ENCODE measurements around the gene EXT2.

Gene EXT2

DNA sequence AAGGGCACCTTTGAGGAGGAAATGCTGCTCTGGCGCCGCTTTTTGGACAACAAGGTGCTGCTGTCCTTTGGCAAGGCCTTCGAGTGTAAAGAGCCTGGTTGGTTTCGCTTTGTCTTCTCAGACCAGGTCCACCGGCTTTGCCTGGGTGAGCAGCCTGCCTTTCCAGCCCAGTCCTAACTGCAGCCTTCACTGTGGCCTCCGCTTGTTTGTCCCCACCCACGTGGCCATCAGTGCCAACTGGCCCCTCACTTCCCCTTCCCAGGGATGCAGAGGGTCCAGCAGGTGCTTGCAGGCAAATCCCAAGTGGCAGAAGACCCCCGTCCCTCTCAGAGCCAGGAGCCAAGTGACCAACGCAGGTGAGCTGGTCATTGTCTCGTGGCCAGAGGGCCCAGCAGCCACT, 12.0 kb upstream of the EXT2 start:
- Histone ChIP-seq H3K27me3 (ENCODE audit: control insufficient read depth, insufficient read depth, low read length, poor library complexity, severe bottlenecking) (no peaks in the 10 kb centered on the region), H3K4me3 (ENCODE audit: insufficient read depth, low read depth, low read length) (no peak overlapping the region), H3K36me3 (ENCODE audit: control insufficient read depth, insufficient read depth, low read length) (no peaks in the 10 kb centered on the region), H3K4me1 (ENCODE audit: control insufficient read depth, insufficient read depth, low read length) (no peaks in the 10 kb centered on the region), H3K27ac (ENCODE audit: insufficient read depth, low read depth, low read length, poor library complexity, severe bottlenecking) (no peak overlapping the region), H3K9me3 (ENCODE audit: control insufficient read depth, low read length) (no peaks in the 10 kb centered on the region)
- WGBS, 2 experiments, result 91 to 95% methylated on average over 10 of the region's 10 CpGs

DNA sequence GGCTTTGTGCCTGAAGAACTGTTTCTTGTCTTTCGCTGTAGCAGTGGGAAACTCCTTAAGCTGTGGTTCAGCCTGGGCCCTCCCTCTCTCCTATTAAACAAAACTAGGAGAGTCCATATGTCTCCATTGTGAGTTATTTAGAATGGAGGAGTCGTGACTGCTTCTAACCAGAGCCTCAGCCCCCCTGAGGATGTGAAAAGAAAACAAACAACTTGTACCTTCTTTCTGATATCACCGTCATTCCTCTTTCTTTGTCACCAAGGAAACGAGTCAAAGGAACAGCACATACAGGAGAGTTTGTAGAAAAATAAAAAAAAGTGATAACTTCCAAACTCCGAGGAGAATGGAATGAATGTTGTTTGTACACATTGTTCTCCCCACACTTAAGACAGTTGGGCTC, 11.6 kb upstream of the EXT2 start:
- Histone ChIP-seq H3K27me3 (ENCODE audit: control insufficient read depth, insufficient read depth, low read length, poor library complexity, severe bottlenecking) (no peaks in the 10 kb centered on the region), H3K27ac (ENCODE audit: insufficient read depth, low read depth, low read length, poor library complexity, severe bottlenecking) (no peak overlapping the region), H3K36me3 (ENCODE audit: control insufficient read depth, insufficient read depth, low read length) (no peaks in the 10 kb centered on the region), H3K4me3 (ENCODE audit: insufficient read depth, low read depth, low read length) (no peak overlapping the region), H3K4me1 (ENCODE audit: control insufficient read depth, insufficient read depth, low read length) (no peaks in the 10 kb centered on the region), H3K9me3 (ENCODE audit: control insufficient read depth, low read length) (no peaks in the 10 kb centered on the region)
- WGBS, 2 experiments, result 69 to 84% methylated on average over 5 of the region's 5 CpGs

DNA sequence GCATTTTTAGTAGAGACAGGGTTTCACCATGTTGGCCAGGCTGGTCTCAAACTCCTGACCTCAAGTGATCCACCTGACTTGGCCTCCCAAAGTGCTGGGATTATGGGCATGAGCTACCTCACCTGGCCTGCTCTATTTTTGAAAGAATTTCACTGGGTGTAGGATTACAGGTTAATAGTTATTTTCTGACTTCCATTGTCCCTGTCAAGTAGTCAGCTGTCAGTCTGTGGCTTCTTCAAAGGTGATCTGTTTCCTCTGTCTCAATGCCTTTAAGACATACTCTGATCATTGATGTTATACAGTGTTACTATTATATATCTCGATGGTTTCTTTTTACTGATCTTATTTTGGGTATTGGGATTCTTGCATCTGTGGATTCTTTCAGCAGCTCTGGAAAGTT, 10.1 kb upstream of the EXT2 start:
- H3K9me3 ChIP-seq (ENCODE audit: control insufficient read depth, low read length), result no peaks in the 10 kb centered on the region
- no peaks in the 10 kb centered on the region for H3K4me1 ChIP-seq (ENCODE audit: control insufficient read depth, insufficient read depth, low read length)
- WGBS, 2 experiments, result 100% methylated on average over 1 of the region's 1 CpG; no CpG with 5 or more reads in 1 of the 2 experiments
- no peaks in the 10 kb centered on the region for H3K27me3 ChIP-seq (ENCODE audit: control insufficient read depth, insufficient read depth, low read length, poor library complexity, severe bottlenecking)
- no peak overlapping the region for H3K27ac ChIP-seq (ENCODE audit: insufficient read depth, low read depth, low read length, poor library complexity, severe bottlenecking)
- H3K4me3 ChIP-seq (ENCODE audit: insufficient read depth, low read depth, low read length), result no peak overlapping the region
- H3K36me3 ChIP-seq (ENCODE audit: control insufficient read depth, insufficient read depth, low read length), result no peaks in the 10 kb centered on the region

DNA sequence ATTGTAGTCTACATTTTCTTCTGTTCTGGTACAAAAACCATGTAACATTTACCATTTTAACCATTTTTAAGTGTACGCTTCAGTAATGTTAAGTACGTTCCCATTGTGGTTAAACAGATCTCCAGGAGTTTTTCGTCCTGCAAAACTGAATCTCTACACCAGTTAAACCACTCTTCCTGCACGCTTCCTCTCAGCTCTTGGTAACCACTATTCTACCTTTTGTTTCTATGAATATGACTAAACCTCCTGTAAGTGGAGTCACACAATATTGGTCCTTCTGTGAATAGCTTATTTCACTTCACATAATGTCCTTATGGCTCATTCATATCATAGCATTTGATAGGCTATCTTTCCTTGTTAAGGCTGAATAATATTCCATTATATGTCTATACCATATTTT, 7.1 kb upstream of the EXT2 start:
- Histone ChIP-seq H3K4me3 (ENCODE audit: insufficient read depth, low read depth, low read length) (no peak overlapping the region), H3K4me1 (ENCODE audit: control insufficient read depth, insufficient read depth, low read length) (no peaks in the 10 kb centered on the region), H3K36me3 (ENCODE audit: control insufficient read depth, insufficient read depth, low read length) (no peaks in the 10 kb centered on the region), H3K27ac (ENCODE audit: insufficient read depth, low read depth, low read length, poor library complexity, severe bottlenecking) (no peak overlapping the region), H3K27me3 (ENCODE audit: control insufficient read depth, insufficient read depth, low read length, poor library complexity, severe bottlenecking) (no peaks in the 10 kb centered on the region), H3K9me3 (ENCODE audit: control insufficient read depth, low read length) (no peaks in the 10 kb centered on the region)
- whole genome bisulfite sequencing, 2 experiments, result 91 to 94% methylated on average over 4 of the region's 4 CpGs

DNA sequence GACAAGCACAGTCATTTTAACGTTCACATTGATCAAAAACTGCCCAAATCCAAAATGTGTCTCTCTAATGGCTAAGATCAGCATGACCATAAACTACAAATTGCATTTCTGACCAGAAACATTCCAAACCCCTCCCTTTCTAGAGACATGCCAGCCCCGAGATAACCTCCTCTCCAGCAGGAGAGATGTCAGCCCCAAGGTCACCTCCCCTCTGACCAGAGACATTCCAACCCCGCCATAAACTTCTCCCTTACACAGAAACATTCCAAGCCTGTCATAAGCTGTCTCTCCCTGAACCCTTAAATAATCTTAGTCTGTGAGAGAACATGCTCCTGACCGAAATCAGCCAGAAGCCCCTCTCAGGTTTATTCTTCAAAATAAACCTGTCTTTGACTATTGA, 6.6 kb upstream of the EXT2 start:
- no peak overlapping the region for H3K4me3 ChIP-seq (ENCODE audit: insufficient read depth, low read depth, low read length)
- no peaks in the 10 kb centered on the region for H3K36me3 ChIP-seq (ENCODE audit: control insufficient read depth, insufficient read depth, low read length)
- H3K27me3 ChIP-seq (ENCODE audit: control insufficient read depth, insufficient read depth, low read length, poor library complexity, severe bottlenecking), result no peaks in the 10 kb centered on the region
- WGBS, 2 experiments, result 89 to 92% methylated on average over 4 of the region's 4 CpGs
- no peaks in the 10 kb centered on the region for H3K9me3 ChIP-seq (ENCODE audit: control insufficient read depth, low read length)
- H3K27ac ChIP-seq (ENCODE audit: insufficient read depth, low read depth, low read length, poor library complexity, severe bottlenecking), result no peak overlapping the region
- H3K4me1 ChIP-seq (ENCODE audit: control insufficient read depth, insufficient read depth, low read length), result no peaks in the 10 kb centered on the region

DNA sequence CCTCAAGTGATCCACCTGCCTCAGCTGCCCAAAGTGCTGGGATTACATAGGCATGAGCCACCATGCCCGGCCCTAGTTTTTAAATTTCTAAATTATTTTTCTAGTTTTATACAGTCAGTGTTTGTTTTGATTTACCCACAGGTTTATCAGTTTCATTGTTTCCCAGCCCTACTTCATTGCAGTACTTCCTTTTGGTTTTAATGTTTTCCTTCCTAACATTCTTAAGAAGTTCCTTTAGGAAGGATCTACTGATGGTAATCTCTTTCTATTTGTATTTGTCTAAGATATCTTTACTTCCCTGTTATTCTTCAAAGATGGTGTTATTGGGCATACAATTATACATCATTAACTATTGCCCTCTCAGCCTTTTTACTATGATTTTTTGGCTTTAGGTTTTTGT, 4.9 kb upstream of the EXT2 start:
- H3K36me3 ChIP-seq (ENCODE audit: control insufficient read depth, insufficient read depth, low read length), result no peaks in the 10 kb centered on the region
- H3K4me1 ChIP-seq (ENCODE audit: control insufficient read depth, insufficient read depth, low read length), result no peaks in the 10 kb centered on the region
- 89 to 100% methylated on average over 1 of the region's 1 CpG for WGBS, 2 experiments
- H3K27me3 ChIP-seq (ENCODE audit: control insufficient read depth, insufficient read depth, low read length, poor library complexity, severe bottlenecking), result no peaks in the 10 kb centered on the region
- no peak overlapping the region for H3K27ac ChIP-seq (ENCODE audit: insufficient read depth, low read depth, low read length, poor library complexity, severe bottlenecking)
- no peak overlapping the region for H3K4me3 ChIP-seq (ENCODE audit: insufficient read depth, low read depth, low read length)
- no peaks in the 10 kb centered on the region for H3K9me3 ChIP-seq (ENCODE audit: control insufficient read depth, low read length)

DNA sequence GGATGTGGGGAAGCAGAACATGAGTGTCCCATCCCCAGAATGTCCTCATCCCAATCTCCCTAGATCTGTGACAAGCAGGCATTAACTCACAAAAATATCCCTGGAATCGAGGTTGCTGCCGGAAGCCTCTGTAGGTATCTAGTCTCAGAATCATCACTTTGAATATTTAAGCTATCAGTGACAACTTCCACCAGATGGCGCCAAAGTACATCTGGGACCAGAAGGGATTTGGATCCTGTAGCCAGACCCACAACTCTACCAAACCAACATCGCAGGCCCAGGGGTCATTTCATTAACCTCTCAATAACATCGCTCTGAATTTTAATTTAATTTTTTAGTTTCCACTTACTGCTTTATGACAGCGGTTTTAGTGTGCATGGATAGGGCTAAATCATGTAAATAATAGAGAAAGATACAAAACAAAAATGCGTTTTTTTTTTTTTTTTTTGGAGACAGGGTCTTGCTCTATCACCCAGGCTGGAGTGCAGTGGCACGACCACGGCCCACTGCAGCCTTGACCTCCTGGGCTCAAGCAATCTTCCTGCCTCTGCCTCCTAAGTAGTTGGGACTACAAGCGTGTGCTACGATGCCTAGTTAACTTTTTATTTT, 1.1 kb upstream of the EXT2 start:
- WGBS, 2 experiments, result 47 to 52% methylated on average over 8 to 10 of the region's 11 CpGs
- no peak overlapping the region for H3K4me3 ChIP-seq (ENCODE audit: insufficient read depth, low read depth, low read length)
- H3K9me3 ChIP-seq (ENCODE audit: control insufficient read depth, low read length), result no peaks in the 10 kb centered on the region
- no peaks in the 10 kb centered on the region for H3K27me3 ChIP-seq (ENCODE audit: control insufficient read depth, insufficient read depth, low read length, poor library complexity, severe bottlenecking)
- no peaks in the 10 kb centered on the region for H3K4me1 ChIP-seq (ENCODE audit: control insufficient read depth, insufficient read depth, low read length)
- no peaks in the 10 kb centered on the region for H3K36me3 ChIP-seq (ENCODE audit: control insufficient read depth, insufficient read depth, low read length)
- no peak overlapping the region for H3K27ac ChIP-seq (ENCODE audit: insufficient read depth, low read depth, low read length, poor library complexity, severe bottlenecking)

DNA sequence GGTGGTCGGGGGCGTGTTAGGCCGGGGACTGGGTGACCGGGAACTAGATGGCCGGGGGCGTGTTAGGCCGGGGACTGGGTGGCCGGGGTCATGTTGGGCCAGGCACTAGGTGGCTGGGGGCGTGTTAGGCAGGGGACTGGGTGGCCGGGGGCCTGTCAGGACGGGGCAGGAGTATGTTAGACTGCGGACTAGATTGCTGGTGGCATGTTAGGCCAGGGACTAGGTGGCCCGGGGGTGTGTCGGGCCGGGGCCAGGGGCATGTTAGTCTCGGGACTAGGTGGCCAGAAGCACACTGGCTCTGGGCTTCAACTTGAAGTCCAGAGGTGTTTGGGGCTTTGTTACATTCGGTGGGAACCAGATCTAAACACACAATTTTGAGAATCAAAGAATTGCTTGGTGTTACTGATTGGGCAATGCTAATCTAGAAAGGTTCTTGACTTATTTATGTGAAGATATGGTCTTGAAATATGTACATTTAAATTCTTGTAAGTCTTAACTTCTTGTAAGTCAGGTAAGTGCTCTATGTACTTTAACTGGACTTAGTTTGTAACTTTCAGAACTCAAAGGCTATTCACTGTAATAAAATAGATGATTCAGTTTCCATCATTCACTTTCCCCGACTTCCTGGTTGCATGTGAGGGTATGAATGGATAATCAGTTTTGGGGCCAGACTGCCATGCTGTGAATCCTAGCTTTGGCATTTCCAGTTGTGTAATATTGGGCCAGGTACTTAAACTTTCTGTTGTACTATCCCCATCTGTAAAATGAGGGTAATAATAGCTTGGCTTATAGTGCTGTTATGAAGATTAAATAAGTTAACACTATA, 1.1 kb downstream of the EXT2 start:
- 21 to 25% methylated on average over 18 of the region's 18 CpGs for WGBS, 2 experiments
- H3K36me3 ChIP-seq (ENCODE audit: control insufficient read depth, insufficient read depth, low read length), result no peaks in the 10 kb centered on the region
- no peaks in the 10 kb centered on the region for H3K9me3 ChIP-seq (ENCODE audit: control insufficient read depth, low read length)
- H3K4me1 ChIP-seq (ENCODE audit: control insufficient read depth, insufficient read depth, low read length), result no peaks in the 10 kb centered on the region
- H3K4me3 ChIP-seq (ENCODE audit: insufficient read depth, low read depth, low read length), result peak overlapping the region; percentile 66
- no peaks in the 10 kb centered on the region for H3K27me3 ChIP-seq (ENCODE audit: control insufficient read depth, insufficient read depth, low read length, poor library complexity, severe bottlenecking)
- H3K27ac ChIP-seq (ENCODE audit: insufficient read depth, low read depth, low read length, poor library complexity, severe bottlenecking), result no peak overlapping the region

DNA sequence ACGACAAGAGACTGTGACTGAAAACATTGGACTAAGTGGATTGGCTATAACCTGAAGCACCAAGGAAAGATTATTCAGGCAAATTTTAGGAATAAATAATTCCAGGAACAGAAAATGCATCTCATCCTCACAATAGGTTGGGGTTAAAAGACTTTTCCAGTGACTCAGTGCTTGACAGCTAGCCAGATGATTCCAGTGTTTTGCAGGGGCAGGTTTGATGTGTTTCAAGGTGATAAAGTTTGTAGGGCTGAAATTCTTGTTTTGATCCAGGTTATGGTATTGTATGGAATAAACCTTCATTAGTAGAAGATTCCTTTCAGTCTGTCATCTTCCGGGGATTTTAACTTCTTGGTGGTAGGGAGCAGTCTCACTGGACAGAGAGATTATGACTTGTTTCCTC, 2.3 kb downstream of the EXT2 start:
- Histone ChIP-seq H3K9me3 (ENCODE audit: control insufficient read depth, low read length) (no peaks in the 10 kb centered on the region), H3K27ac (ENCODE audit: insufficient read depth, low read depth, low read length, poor library complexity, severe bottlenecking) (no peak overlapping the region), H3K27me3 (ENCODE audit: control insufficient read depth, insufficient read depth, low read length, poor library complexity, severe bottlenecking) (no peaks in the 10 kb centered on the region), H3K4me3 (ENCODE audit: insufficient read depth, low read depth, low read length) (no peak overlapping the region), H3K36me3 (ENCODE audit: control insufficient read depth, insufficient read depth, low read length) (no peaks in the 10 kb centered on the region), H3K4me1 (ENCODE audit: control insufficient read depth, insufficient read depth, low read length) (no peaks in the 10 kb centered on the region)
- 99 to 100% methylated on average over 2 of the region's 2 CpGs for WGBS, 2 experiments

DNA sequence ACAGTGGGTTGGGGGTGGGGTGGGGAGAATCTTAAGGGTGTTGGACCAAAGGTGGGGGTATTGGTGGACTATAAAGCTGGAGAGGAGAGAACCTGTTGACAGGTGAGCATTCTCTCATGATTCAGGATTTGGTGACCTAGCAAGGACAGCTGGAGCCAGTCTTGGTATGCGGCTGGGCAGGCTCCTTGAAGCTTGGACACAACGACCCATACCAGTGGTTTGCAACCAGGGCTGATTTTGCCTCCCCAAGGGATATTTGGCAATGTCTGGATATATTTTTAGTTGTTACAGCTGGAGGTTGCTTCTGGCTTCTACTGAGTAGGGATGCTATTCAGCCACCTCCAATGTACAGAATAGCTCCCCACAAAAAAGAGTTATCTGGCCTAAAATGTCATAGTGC, 5.6 kb downstream of the EXT2 start:
- no peaks in the 10 kb centered on the region for H3K27me3 ChIP-seq (ENCODE audit: control insufficient read depth, insufficient read depth, low read length, poor library complexity, severe bottlenecking)
- 98 to 100% methylated on average over 2 of the region's 2 CpGs for WGBS, 2 experiments
- no peak overlapping the region for H3K27ac ChIP-seq (ENCODE audit: insufficient read depth, low read depth, low read length, poor library complexity, severe bottlenecking)
- no peak overlapping the region for H3K4me3 ChIP-seq (ENCODE audit: insufficient read depth, low read depth, low read length)
- no peaks in the 10 kb centered on the region for H3K9me3 ChIP-seq (ENCODE audit: control insufficient read depth, low read length)
- no peaks in the 10 kb centered on the region for H3K4me1 ChIP-seq (ENCODE audit: control insufficient read depth, insufficient read depth, low read length)
- H3K36me3 ChIP-seq (ENCODE audit: control insufficient read depth, insufficient read depth, low read length), result no peaks in the 10 kb centered on the region

Measured in ectodermal cell (in vitro differentiated cells).